HCT116 (cell line): ENCODE results near the gene FGF22. TPM values are rescaled to one million over a fixed set of nuclear protein-coding genes. Genes with fewer than 3 reads are reported as not detected.

Source experiments
- ATAC-seq: fragments of 200-7000 bp; cut with Tn5 transposase; 2 replicates; pipeline ENCODE4 v1.9.1; 2020; ENCODE audit warnings: mild to moderate bottlenecking, moderate library complexity
- BruUV-seq: library from RNA; stranded (reverse); fragments of 400-500 nt; replicated peaks from 2 replicates; lab custom pipeline; 2021; lab: Mats Ljungman, UMichigan
- CTCF ChIA-PET: fragments of 300-600 bp; sonication (Branson Sonifier 250); formaldehyde crosslinking; loops from one replicate; lab custom pipeline; 2021; ENCODE audit warnings: antibody characterized with exemption; lab: Charles Lee
- POLR2A ChIA-PET: fragments of 300-600, 350-600 bp; sonication (Branson Sonifier 250); formaldehyde crosslinking; loops from one replicate; lab custom pipeline; 2021; ENCODE audit warnings: antibody characterized with exemption; lab: Charles Lee
- RAD21 ChIA-PET, 2 experiments: fragments of 300-600 bp; sonication (Branson Sonifier 250); formaldehyde crosslinking; loops; one replicate each; lab custom pipeline; 2023; ENCODE audit warnings: low total read pairs in 2 of 2; ENCODE audit not compliant: uncharacterized antibody in 2 of 2, unreplicated experiment in 2 of 2, low non-redundant PET in 1 of 2; lab: Charles Lee
- DNase-seq: peaks from one replicate; pipeline ENCODE4 v3.0.0-alpha.2; 2010; ENCODE audit warnings: low read depth, low spot score
- H2AFZ ChIP-seq: fragments of 200-600 bp; shearing (Covaris generic), sonication (generic); 2 replicates; pipeline ENCODE4 v1.6.1; 2017; ENCODE audit warnings: low read depth, mixed run types, mixed read lengths, antibody characterized with exemption, low read length; ENCODE audit not compliant: poor library complexity, severe bottlenecking
- H3K27ac ChIP-seq: 2 replicates; pipeline ENCODE4 v1.5.1; 2012; ENCODE audit warnings: low read depth, low read length
- H3K27me3 ChIP-seq: fragments of 200-600 bp; sonication (generic); 2 replicates; pipeline ENCODE4 v1.6.1; 2016; ENCODE audit warnings: mixed run types, low read length, mixed read lengths; ENCODE audit not compliant: insufficient read depth
- H3K36me3 ChIP-seq, 2 experiments: fragments of 200-500 bp in 1 of 2; fragments of 200-600 bp in 1 of 2; sonication (Bioruptor generic) in 1 of 2; sonication (generic) in 1 of 2; 2 replicates each; pipeline versions ENCODE4 v1.5.1 to v1.6.1; 2014 to 2016; ENCODE audit warnings: low read length in 2 of 2, inconsistent platforms in 1 of 2, mixed read lengths in 1 of 2, mixed run types in 1 of 2; ENCODE audit not compliant: insufficient read depth in 2 of 2, control insufficient read depth in 1 of 2
- H3K4me1 ChIP-seq, 2 experiments: fragments of 200-600 bp in 1 of 2; sonication (generic) in 1 of 2; 2 replicates each; pipeline versions ENCODE4 v1.5.1 to v1.6.1; 2012 to 2017; ENCODE audit warnings: low read length in 2 of 2, inconsistent platforms in 1 of 2, mild to moderate bottlenecking in 1 of 2, mixed read lengths in 1 of 2, mixed run types in 1 of 2, moderate library complexity in 1 of 2; ENCODE audit not compliant: insufficient read depth in 2 of 2, control insufficient read depth in 1 of 2
- H3K4me2 ChIP-seq: fragments of 200-600 bp; sonication (generic); 2 replicates; pipeline ENCODE4 v1.6.1; 2017; ENCODE audit warnings: mixed run types, low read length, mixed read lengths
- H3K4me3 ChIP-seq, 2 experiments: fragments of 200-600 bp in 1 of 2; sonication (generic) in 1 of 2; replicated peaks in 1 of 2; 2 replicates each; pipeline ENCODE4 v1.5.1; 2011 to 2016; ENCODE audit warnings: low read length in 2 of 2, control low read depth in 1 of 2, low read depth in 1 of 2, mild to moderate bottlenecking in 1 of 2, mixed read lengths in 1 of 2, mixed run types in 1 of 2
- H3K79me2 ChIP-seq: fragments of 200-600 bp; sonication (generic); 2 replicates; pipeline ENCODE4 v1.6.1; 2017; ENCODE audit warnings: mild to moderate bottlenecking, mixed run types, low read length, moderate library complexity, mixed read lengths; ENCODE audit not compliant: insufficient read depth
- H3K9ac ChIP-seq: fragments of 200-600 bp; sonication (generic); 2 replicates; pipeline ENCODE4 v1.6.1; 2016; ENCODE audit warnings: low read length, mixed read lengths
- H3K9me2 ChIP-seq: fragments of 200-600 bp; sonication (generic), shearing (Covaris generic); 2 replicates; pipeline ENCODE4 v1.6.1; 2017; ENCODE audit warnings: mixed run types, mild to moderate bottlenecking, moderate library complexity; ENCODE audit not compliant: insufficient read depth
- H3K9me3 ChIP-seq, 2 experiments: fragments of 200-500 bp in 1 of 2; fragments of 200-600 bp in 1 of 2; sonication (Bioruptor generic) in 1 of 2; sonication (generic) in 1 of 2; 2 replicates each; pipeline ENCODE4 v1.6.1; 2014 to 2017; ENCODE audit warnings: low read length in 2 of 2, mixed read lengths in 2 of 2, inconsistent platforms in 1 of 2, low read depth in 1 of 2, mild to moderate bottlenecking in 1 of 2, mixed run types in 1 of 2, moderate library complexity in 1 of 2; ENCODE audit not compliant: control insufficient read depth in 1 of 2, insufficient read depth in 1 of 2
- H4K20me1 ChIP-seq: fragments of 200-600 bp; sonication (generic), shearing (Covaris generic); 2 replicates; pipeline ENCODE4 v1.6.1; 2017; ENCODE audit warnings: mixed run types, mild to moderate bottlenecking, moderate library complexity; ENCODE audit not compliant: insufficient read depth
- RAD21 ChIP-seq: IDR thresholded peaks from 2 replicates; pipeline ENCODE4 v1.6.1; 2012; ENCODE audit warnings: low read depth, mild to moderate bottlenecking
- SP1 ChIP-seq: IDR thresholded peaks from 2 replicates; pipeline ENCODE4 v1.6.1; 2012; ENCODE audit warnings: low read depth
- SRF ChIP-seq: IDR thresholded peaks from 2 replicates; pipeline ENCODE4 v1.6.1; 2012; ENCODE audit warnings: low read depth
- YY1 ChIP-seq: IDR thresholded peaks from 2 replicates; pipeline ENCODE4 v1.6.1; 2011; ENCODE audit warnings: low read length, low read depth, moderate library complexity, mild to moderate bottlenecking; ENCODE audit not compliant: insufficient replicate concordance; ENCODE audit errors: extremely low read depth
- intact Hi-C: fragments of 100-400 bp; cut with micrococcal nuclease; formaldehyde crosslinking; loops from 2 replicates; pipeline ENCODE4 v1.10.0; 2022
- total RNA-seq: library from RNA; stranded (reverse); gene quantifications from one replicate; pipeline ENCODE4 v1.2.1, GENCODE V29; 2021; ENCODE audit not compliant: unreplicated experiment
- TF ChIP-seq, protein P1 (sequence below): IDR thresholded peaks from 2 replicates; pipeline ENCODE4 v1.6.1; 2012; ENCODE audit warnings: low read depth

FGF22 gene
- total RNA-seq, 1 experiment from 2014 or later = 1.5 TPM

- TF ChIP-seq YY1 (no peak), SRF (no peak), SP1 (no peak)
- ChIA-PET POLR2A (no interaction called here), RAD21 (no interaction called here), CTCF (no interaction called here)
- ATAC-seq (no peak), DNase-seq (no peak)
- BruUV-seq = no TSS peak
- no peak overlapping the region for H3K27ac ChIP-seq
- no peaks in the 10 kb centered on the region for H3K9me3 ChIP-seq
- no peaks in the 10 kb centered on the region for H3K79me2 ChIP-seq
- H4K20me1 ChIP-seq = no peaks in the 10 kb centered on the region
- intact Hi-C loops = no loop called here
- no peak overlapping the region for H3K4me2 ChIP-seq
- no peaks in the 10 kb centered on the region for H3K36me3 ChIP-seq
- H3K4me1 ChIP-seq = peaks cover 15 to 22% of the 10 kb centered on the region in 2 experiments
- H2AFZ ChIP-seq = no peak overlapping the region
- no peaks in the 10 kb centered on the region for H3K27me3 ChIP-seq
- no peaks in the 10 kb centered on the region for H3K9me2 ChIP-seq
- no peak overlapping the region for H3K4me3 ChIP-seq
- H3K9ac ChIP-seq = no peak overlapping the region
Observed at GRCh38 chr19:590750-591098, 49.0 kb upstream of the FGF22 start.

DNA sequence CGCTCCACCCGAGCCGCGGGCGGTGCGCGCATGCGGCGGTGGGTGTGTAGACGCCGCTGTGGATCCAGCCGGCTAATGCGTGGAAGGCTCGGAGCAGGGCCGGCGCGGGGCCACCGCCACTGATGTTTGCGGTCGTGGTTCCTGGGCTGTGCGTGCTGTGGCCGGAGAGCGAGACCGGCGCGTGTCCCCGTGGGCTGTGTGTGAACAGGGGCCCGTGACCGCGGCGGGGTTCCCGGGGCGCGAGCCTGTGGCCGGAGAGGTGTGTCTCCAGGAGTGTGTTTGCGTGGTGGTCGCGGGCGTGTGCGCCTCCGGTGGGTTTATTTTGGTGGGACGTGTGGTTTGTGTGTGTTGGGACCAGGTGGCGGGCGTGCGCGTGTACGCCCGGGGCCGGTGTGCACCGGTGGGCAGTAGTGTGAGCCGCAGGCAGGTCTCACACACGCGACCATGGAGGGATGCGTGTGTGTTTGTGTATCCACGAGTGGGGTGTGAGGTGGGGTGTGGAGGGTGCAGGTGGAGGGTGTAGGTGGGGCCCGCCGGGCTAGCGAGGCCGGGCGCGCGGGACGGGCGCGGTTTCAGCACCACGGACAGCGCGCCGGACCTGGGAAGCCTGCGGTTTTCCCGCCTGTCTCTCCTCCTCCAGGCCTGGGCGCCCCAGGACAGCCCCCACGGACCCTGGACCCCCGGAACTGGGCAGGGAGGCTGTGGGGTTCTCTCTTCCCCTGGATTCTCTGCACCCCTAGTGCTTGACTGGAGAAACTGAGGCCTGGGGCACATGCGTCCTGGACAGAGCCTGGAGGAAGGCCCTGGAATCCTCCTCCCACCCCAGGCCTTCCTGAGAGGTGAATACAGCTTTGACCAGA lies 48.4 kb upstream of the FGF22 start:
- intact Hi-C loops = no loop called here
- Histone ChIP-seq H3K9me3 (no peaks in the 10 kb centered on the region), H3K27me3 (no peaks in the 10 kb centered on the region), H4K20me1 (no peaks in the 10 kb centered on the region), H3K9ac (no peak overlapping the region), H3K9me2 (no peaks in the 10 kb centered on the region), H3K4me2 (no peak overlapping the region), H3K4me3 (no peak overlapping the region), H3K79me2 (no peaks in the 10 kb centered on the region)
- no TSS peak for BruUV-seq
- ChIA-PET RAD21 (no interaction called here), POLR2A (no interaction called here), CTCF (no interaction called here)
- no peak for ATAC-seq
- no peak for DNase-seq
- no peak for TF ChIP-seq RAD21
- TF ChIP-seq, protein P1, sequence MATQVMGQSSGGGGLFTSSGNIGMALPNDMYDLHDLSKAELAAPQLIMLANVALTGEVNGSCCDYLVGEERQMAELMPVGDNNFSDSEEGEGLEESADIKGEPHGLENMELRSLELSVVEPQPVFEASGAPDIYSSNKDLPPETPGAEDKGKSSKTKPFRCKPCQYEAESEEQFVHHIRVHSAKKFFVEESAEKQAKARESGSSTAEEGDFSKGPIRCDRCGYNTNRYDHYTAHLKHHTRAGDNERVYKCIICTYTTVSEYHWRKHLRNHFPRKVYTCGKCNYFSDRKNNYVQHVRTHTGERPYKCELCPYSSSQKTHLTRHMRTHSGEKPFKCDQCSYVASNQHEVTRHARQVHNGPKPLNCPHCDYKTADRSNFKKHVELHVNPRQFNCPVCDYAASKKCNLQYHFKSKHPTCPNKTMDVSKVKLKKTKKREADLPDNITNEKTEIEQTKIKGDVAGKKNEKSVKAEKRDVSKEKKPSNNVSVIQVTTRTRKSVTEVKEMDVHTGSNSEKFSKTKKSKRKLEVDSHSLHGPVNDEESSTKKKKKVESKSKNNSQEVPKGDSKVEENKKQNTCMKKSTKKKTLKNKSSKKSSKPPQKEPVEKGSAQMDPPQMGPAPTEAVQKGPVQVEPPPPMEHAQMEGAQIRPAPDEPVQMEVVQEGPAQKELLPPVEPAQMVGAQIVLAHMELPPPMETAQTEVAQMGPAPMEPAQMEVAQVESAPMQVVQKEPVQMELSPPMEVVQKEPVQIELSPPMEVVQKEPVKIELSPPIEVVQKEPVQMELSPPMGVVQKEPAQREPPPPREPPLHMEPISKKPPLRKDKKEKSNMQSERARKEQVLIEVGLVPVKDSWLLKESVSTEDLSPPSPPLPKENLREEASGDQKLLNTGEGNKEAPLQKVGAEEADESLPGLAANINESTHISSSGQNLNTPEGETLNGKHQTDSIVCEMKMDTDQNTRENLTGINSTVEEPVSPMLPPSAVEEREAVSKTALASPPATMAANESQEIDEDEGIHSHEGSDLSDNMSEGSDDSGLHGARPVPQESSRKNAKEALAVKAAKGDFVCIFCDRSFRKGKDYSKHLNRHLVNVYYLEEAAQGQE = peak; percentile 94
- TF ChIP-seq, all 23 proteins: peak for 1
- Histone ChIP-seq H2AFZ (no peak overlapping the region), H3K4me1 (peaks cover 15 to 22% of the 10 kb centered on the region in 2 experiments), H3K27ac (no peak overlapping the region), H3K36me3 (no peaks in the 10 kb centered on the region)
